CD4-positive, alpha-beta T cell treated with Interleukin-17A for 1 hour (primary cell): ENCODE measurements around the gene SIDT1.

Experiments used
- DNase-seq: peaks from one replicate; pipeline ENCODE4 v3.0.0-alpha.2; 2020

The SIDT1 gene

GRCh38 chr3:113548501-113548900 lies 16.1 kb downstream of the SIDT1 start:
- DNase-seq, result no peak

GRCh38 chr3:113551820-113552219 lies 19.5 kb downstream of the SIDT1 start:
- no peak for DNase-seq

GRCh38 chr3:113552851-113553250 lies 20.5 kb downstream of the SIDT1 start:
- peak; percentile 49 for DNase-seq

GRCh38 chr3:113555138-113555537 lies 22.8 kb downstream of the SIDT1 start:
- DNase-seq, result no peak

- DNase-seq, result no peak
Observed at GRCh38 chr3:113556316-113556945, 24.1 kb downstream of the SIDT1 start.

GRCh38 chr3:113556946-113557335 lies 24.6 kb downstream of the SIDT1 start:
- DNase-seq, result no peak

GRCh38 chr3:113557374-113557773 lies 25.0 kb downstream of the SIDT1 start:
- no peak for DNase-seq

- DNase-seq, result no peak
Observed at GRCh38 chr3:113559009-113559408, 26.7 kb downstream of the SIDT1 start.

- DNase-seq, result no peak
Observed at GRCh38 chr3:113560271-113560670, 27.9 kb downstream of the SIDT1 start.

GRCh38 chr3:113560831-113561623 lies 28.7 kb downstream of the SIDT1 start:
- peak; percentile 61 for DNase-seq

- no peak for DNase-seq
Observed at GRCh38 chr3:113565555-113565954, 33.2 kb downstream of the SIDT1 start.

- DNase-seq, result no peak
Observed at GRCh38 chr3:113570158-113570557, 37.8 kb downstream of the SIDT1 start.

GRCh38 chr3:113571360-113571759 lies 39.0 kb downstream of the SIDT1 start:
- no peak for DNase-seq

- DNase-seq, result no peak
Observed at GRCh38 chr3:113573728-113574127, 41.4 kb downstream of the SIDT1 start.

GRCh38 chr3:113574213-113574612 lies 41.9 kb downstream of the SIDT1 start:
- no peak for DNase-seq

- DNase-seq, result no peak
Observed at GRCh38 chr3:113575206-113575605, 42.9 kb downstream of the SIDT1 start.

- DNase-seq, result no peak
Observed at GRCh38 chr3:113585228-113585627, 52.9 kb downstream of the SIDT1 start.

- no peak for DNase-seq
Observed at GRCh38 chr3:113585720-113586119, 53.4 kb downstream of the SIDT1 start.

- DNase-seq, result no peak
Observed at GRCh38 chr3:113588806-113589205, 56.5 kb downstream of the SIDT1 start.

GRCh38 chr3:113589971-113590370 lies 57.6 kb downstream of the SIDT1 start:
- DNase-seq, result no peak

- DNase-seq, result no peak
Observed at GRCh38 chr3:113590983-113591382, 58.6 kb downstream of the SIDT1 start.

- DNase-seq, result no peak
Observed at GRCh38 chr3:113594066-113594465, 61.7 kb downstream of the SIDT1 start.

GRCh38 chr3:113597596-113598354 lies 65.4 kb downstream of the SIDT1 start:
- no peak for DNase-seq
